HG02981 (cell line): ENCODE measurements around the gene EPHB1.

Experiments used
- ATAC-seq: cut with Tn5 transposase; IDR thresholded peaks from one replicate; pipeline ENCODE4 v1.9.1; 2021; ENCODE audit warnings: mild to moderate bottlenecking, moderate library complexity; ENCODE audit not compliant: unreplicated experiment

The EPHB1 gene

DNA sequence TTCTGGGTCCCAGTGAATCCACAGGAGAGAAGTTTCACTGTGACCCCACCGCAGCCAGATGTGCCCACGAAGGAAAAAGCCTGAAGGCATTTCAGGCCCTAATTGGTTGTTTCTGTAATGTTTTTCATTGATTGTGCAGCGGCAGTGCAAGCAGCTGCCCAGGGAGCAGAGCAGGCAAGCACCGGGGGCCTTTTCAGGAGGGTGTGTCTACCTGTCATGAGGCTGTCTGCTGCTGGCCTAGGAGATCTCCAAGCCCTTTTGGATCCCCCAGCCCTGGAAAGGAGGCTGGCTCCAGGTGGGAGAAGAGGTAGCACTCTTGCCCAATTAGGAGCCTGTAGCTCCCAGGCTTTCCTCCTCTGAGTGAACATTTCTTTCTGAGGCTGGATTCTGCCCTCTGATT is 108.8 kb downstream of the EPHB1 start:
- ATAC-seq, result peak; percentile 26

DNA sequence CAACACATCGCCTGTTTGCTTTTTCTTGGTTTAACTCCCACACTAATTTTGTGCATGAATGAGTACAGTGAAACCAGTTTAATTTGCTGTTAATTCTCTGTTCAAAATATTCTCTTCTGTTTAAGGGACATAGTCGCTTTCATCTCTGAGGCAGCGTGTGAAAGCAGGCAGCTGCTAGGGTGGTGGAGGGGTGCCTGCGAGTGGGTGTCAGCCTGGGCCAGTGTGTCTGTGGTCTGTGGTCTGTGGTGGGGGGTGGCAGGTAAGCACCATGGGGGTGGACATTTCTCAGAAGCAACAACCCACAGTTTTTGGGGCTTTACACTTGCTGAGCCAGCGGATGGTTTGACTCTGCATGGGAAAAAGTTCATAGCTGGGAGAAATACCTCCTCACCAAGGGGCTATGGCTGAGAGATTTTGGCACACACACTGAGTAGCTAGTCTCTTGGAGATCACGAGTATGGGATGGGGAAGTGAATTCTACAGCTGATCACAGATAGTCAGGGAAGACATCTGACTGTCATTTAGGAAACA is 109.2 kb downstream of the EPHB1 start:
- peak; percentile 91 for ATAC-seq

DNA sequence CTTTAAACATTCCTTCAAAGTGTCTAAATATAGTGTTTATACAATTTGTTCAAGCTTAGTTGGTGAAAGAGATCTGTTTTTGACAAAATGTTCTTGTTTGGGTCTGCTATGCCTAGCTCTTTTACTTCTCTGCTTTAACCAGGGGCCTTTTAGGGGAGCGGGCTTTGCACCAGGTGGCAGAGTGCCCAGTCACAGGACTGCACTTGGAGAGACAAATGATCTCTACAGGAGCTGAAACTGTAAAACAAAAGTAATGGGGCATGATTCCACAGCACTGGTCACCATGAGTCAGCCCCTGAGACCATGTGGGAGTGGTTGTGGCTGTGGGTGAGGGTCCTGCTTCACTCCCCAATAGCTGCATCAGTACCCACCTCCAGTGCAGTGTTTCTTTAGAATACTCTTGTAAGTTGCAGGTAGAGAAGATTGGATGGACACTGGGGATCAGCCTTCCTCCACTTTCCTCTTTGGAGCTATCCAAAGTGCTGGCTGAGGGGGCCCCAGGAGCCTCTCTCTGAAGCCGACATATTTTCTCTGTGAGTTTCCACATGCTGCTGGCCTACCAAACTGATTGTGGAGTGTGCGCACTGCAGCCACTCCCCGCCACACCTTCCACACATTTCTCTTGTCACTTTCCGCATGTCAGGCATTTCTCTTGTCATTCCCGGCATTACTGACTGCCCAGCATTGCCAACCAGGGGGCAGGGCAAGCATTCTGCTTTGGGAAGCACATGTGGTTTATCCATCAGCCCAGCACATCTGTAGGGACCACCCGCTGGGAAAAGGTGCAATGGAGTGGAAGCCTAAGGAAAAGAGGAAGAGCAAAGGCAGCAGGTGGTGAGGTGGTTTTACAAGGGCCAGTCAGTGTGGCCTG is 110.0 kb downstream of the EPHB1 start:
- no peak for ATAC-seq

DNA sequence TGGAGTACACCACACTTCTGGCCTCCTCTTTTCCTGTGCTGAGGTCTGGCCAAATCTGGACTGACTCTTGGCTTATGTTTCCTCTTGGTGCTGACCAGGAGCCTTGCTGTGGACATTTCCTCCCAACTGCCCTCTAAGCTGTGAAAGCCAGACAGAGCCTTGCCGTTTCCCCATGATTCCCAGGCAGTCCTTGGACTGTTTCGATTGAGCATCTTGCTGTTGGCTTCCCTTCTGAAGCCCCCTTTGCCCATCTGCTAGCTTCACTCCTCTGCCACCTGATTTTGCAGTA is 110.5 kb downstream of the EPHB1 start:
- no peak for ATAC-seq

DNA sequence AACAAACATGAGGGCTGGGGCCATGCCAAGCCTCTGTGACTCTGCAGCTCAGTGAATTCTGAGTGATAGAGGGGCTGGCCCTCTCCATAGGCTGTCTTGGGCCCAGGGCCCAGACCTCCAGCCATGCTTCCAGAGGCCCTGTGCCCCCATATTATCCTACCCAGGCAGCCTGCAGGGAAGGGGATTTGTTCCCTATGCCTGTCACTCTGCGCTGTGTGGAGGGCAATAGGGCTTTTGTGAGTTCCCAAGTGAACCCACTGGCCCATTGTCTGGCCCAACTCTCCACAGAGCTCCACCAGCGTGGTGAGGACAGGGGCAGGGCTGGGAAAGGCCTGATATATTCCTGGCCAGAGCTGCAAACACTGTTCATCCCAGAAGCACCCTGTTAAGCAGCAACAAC is 113.2 kb downstream of the EPHB1 start:
- no peak for ATAC-seq

DNA sequence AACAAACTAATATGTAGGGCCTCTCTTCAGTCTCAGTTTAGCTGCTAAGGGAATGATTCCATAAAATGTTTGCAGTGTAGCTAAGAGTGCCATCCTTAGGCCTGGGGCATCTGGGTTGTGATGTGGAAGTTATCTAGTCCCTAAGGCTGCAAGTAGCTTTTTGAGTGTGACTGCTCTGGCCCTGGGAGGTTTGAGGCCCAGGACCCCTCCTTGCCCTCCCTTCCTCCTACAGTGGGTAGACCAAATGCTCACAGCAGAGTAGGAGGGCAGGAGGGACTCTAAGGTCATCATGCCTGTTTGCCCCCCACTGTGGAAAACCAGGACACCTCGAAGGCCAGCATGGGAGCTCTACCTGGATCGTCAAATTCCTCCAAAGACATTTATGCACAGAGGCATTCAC is 115.0 kb downstream of the EPHB1 start:
- ATAC-seq, result no peak

DNA sequence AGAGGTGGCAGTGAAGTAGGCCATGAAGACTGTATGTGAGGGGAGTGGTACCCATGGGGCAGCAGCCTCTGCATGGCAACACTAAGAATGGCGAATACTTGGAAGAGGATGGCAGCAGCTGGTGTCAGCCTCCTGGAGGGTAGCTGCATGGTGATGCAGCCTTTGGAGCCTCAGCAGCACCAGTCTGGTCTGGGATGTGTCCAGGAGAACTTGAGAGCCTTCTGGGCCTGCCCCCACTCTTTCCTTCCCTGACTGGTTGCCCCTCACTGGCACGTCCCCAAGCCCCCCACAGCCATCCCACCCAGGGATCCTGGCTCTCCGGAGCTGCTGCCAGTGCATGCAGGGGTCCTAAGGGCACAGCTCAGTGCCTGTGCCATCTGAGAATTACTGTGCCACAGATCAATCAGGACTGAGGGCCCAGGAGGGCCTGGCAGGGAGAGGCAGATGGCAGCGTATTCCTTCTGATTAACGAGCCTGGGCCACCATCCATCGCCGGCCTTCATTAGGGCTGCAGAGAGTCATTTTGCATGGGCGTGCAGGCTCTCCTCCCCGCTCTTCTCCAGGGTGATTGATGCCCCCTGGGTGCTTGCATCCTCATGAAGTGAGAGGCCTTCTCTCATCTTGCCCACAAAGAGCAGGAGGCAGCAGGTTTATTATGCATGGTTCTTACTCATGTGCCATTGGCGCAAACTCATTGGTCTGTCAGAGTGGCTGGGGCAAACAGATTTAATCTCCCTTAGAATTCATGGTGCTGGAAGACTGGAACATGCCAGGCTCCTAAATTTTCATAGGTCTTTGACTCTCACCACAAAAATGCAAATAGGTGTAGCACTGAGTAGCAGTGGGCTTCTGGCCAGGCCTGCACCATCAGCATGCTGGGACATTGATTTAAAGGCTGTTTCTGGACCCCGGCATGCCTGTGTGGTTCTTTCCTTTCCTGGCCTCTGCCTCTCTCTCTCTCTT is 116.8 kb downstream of the EPHB1 start:
- no peak for ATAC-seq

DNA sequence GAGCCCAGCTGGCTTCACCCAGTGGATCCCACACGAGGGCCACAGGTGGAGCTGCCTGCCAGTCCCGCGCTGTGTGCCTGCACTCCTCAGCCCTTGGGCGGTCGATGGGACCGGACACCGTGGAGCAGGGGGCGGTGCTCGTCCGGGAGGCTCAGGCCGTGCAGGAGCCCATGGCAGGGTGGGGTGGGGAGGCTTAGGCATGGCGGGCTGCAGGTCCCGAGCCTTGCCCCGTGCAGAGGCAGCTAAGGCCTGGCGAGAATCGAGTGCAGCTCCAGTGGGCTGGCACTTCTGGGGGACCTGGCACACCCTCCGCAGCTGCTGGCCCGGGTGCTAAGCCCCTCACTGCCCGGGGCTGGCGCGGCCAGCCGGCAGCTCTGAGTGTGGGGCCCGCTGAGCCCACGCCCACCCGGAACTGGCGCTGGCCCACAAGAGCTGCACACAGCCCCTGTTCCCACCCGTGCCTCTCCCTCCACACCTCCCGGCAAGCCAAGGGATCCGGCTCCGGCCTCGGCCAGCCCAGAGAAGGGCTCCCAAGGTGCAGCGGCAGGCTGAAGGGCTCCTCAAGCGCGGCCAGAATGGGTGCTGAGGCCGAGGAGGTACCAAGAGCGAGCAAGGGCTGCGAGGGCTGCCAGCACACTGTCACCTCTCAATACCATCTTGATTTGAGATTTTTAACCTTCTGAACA is 121.4 kb downstream of the EPHB1 start:
- ATAC-seq, result no peak

DNA sequence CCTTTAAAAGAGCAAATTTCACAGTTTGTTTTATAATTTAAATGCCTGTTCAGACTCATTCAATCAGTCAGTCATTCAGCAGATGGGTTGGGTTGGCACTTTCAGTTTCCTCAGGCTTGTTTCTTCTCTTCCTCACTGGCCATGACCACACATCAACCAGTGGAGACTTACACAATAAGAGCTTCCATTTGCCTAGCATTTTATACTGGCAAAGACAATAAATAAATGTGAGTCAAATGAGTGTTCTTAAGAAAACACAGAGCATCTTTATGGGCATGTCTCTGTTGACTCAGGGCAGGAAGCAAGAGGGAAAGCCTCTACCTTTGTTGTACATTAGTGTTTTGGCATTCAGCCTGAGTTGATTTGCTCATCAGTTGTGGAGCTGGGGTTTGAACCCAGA is 122.6 kb downstream of the EPHB1 start:
- ATAC-seq, result no peak

DNA sequence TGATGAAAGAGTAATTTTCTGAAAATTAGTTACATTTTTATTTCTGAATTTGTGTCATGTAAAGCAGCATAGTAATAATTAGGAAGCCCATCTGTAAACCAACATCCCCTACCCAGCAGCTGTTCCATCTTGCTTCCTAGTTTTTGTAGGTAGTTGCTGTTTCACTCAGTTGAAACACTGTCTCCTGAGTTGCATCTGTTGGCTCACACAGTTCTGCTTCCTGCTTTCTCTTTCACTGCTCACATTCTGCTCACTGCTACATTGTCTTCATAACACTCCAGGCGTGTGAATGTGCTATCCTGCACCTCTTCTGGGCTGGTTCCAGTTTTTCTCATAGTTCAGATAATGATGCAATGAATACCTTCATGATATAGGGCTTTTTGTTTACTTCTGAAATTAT is 123.4 kb downstream of the EPHB1 start:
- ATAC-seq, result peak; percentile 94

DNA sequence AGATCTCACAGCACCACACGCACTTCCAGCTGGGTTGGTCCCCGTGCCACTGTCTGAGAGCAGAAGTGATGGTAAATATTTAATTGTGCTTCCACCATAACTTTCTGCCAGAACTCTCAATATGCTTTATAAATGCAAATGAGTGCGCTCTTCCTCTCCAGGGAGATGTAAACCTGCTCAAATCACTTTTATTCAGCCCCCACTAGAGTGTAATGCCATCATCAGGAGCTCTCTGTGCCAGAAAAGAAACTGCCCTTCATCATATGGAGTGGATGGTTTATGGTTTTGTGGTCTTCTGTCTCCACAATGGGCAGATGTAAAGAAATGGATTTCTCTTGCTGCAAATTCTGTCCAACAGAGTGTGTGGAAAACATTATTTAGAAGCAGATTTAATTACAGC is 127.0 kb downstream of the EPHB1 start:
- ATAC-seq, result no peak

DNA sequence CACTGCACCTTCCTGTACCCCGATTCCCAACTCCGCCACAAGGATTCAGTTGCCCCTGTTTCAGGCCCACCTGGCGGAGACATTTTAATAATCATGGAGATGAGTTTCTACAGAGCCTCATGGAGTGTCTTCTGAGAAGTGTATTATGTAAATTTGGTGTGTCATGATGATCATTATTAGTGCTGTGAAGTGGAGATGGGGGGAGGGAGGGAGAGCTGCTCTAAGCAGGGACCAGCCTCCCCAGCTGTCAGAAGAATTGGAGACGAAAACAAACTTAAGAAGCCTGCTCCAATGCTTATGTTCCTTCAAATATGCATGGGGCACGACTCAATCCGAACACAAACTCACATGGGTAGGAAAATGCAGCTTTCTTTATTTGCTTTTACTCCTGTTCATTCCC is 127.8 kb downstream of the EPHB1 start:
- no peak for ATAC-seq

DNA sequence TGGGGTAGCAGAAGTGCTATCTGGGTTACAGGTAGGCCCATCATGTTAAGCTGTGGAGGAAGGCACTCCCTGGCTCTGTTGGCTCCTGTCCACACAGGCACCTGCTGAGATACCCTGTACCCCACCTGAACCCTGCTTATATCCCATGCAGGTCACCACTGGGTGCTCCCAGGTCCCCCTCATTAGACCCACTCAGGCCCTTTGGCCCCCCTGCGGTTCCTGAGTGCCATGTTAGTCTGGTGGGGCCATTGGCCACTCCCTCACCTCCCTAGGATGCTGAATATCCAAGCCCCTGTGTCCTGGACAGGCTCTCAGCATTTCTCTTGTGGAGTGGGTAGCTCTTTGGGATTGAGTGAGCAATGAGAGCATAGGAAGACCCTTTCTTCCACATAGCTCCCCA is 128.2 kb downstream of the EPHB1 start:
- ATAC-seq, result no peak

DNA sequence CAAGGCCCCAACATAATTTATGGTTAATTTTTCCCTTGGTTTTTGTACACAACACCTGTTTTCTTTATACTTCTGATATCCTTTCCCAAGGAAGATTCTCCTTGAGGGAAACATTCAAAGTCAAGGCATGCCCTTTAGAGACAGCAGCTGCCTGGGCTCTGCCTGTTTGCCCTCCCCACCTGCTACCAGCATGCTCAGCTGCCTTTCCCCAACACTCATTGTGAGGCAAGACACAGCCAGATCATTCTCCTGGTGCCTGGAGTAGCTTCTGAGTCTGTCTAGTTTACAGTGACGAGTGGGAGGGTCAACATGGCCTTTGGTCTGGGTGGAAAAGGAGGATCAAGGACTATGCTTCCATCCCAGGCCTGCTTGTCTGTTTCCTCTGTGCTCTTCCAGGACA is 132.5 kb downstream of the EPHB1 start:
- ATAC-seq, result no peak

DNA sequence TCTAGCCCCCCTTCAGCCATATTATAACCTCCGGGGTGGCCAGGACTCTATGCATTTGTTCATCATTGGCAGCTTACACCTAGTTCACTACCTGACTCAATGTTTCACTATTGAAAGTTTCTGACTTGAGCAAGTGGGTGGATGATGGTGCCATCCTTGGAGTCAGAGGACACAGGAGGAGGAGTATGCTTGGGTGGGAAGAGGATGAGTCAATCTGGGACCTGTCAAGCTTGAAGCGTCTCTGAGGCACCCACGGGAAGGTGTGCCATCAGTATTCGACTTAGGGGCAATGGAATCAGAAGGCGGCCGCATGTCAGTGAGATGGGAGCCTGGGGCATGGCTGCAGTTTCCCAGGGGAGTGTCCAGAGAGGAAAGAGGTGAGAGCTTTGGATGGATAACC is 133.3 kb downstream of the EPHB1 start:
- no peak for ATAC-seq

DNA sequence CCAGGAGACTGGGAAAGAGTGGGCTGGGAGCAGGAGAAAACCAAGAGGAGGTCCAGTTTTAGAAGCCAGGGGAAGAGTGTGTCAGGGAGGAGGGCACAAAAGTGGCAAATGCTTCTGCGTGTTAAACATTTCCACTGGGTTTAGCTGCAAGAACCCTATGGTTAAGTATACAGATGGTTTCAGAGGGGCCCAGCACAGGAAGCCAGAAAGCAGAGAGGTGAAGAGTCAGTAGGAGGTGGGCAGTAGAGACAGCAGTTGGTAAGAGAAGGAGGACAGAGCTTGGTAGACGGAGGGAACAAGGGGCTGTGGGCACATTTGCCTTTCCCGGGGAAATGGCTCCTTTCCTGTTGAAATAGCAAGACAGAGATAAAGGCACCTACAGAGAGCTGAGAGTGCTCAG is 133.8 kb downstream of the EPHB1 start:
- ATAC-seq, result no peak

DNA sequence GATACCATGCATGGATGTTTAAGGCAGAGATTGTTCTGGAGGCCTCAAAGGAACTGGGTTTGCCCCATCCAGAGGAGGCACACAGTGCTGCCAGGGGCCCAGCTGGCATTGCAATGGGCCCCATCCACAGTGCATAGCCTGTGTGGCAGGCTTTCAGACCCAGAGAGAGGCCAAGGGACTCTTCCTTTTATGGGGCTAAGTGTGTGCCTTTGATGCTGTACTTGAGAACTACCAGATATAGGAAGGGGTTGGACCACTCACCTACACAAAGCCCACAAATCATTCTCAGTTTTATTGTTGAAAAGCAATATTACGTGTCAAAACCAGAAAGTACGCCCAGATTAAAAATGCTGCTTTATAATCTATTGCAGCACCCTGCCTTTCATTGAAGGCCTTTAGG is 134.9 kb downstream of the EPHB1 start:
- ATAC-seq, result no peak

DNA sequence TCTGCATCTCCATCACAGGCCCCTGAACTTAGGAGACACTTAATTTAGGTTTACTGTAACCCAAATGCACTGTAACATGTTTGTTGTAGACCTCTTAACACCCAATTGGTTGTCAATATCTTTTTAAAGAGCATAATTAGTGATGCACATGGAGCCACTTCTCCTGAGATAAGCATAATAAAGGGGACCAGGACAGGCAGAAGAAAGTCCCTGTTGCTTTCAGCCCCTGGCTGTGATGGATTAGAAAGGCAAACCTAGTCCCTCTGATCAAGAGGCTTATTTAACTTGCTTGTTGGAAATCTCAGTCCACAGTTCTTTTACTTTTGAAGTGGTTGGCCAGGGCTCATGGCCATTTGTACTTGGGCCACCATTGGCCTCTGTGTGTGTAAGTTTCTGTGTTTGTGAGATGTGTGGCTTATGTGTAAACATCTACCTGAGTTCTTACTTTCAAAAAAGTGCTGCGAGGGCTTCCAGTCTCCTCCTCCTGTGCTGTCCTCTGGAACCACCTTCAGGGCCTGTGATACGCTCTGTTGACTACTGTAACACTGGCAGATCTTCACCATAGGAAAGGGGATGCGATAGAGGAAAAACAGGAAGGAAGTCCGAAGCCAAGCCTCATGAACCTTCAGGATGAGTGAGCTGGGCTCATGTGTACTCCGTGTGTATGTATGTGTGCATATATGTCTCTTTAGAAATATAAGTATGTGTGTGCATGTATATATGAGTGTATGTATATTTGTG is 136.2 kb downstream of the EPHB1 start:
- ATAC-seq, result no peak

DNA sequence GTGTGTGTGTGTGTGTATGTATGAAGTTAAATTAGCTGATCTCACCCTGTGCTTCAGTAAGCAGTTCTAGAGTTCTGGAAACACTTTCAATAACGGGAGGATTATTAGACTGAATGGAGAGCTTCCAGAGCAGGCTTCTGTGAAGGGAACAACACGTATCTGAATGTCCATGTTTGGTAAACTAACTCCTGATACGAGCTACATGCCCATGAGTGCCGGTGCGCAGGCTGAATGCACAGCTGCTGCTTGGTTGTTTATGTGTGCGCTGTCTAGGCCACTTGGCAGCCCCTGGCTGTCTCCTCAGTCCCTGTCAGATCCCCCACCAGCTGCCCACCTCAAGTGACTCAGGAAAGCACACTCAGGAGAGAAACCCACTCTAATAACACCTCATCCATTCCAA is 137.0 kb downstream of the EPHB1 start:
- no peak for ATAC-seq

DNA sequence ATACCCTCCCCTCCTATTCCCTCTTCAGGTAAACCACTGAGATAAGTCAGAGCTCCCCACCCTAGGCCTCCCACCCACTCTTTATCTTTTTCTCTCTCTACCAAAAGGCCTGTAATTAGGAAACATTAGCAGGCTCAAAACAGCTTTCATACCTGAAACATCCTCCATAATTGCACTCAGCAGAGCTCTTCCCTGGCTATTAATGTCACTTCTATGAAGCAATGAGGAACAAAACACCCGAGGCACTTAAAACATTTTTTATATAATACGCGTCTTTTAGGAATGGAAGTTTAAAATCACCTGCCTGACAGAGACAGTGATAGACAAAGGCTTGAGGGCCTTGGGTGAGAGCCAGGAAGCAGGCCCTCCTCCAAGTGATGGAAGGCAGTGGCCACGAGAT is 138.9 kb downstream of the EPHB1 start:
- ATAC-seq, result no peak

DNA sequence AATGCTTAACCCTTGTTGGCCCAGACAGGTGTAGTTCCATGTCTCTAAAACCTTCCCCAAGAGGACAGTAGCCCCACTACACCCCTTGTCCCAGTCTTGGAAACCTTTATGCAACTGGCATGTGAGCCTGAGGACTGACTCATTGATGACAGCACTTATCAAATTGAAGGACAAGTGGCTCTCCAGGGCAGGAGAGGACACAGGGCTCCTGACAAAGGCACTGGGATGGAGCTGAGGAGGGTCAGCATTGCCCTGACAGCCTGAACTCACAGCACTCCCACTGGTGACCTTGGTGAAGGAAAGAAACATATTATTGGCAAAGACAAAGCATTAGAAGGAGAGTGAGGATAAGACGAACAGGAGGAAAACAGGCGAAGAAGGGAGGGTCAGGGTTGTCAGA is 139.9 kb downstream of the EPHB1 start:
- ATAC-seq, result no peak
